Activated T-cell treated with anti-CD3 and anti-CD28 coated beads, Interleukin-2, amount 50 U/mL, for 48 hours (primary cell): Measurements from ENCODE around the gene EFS.
A peak's percentile ranks its signal among the peaks of the same experiment; 100 is the strongest.
"Not testable (repeated sequence)": the region's sequence is repeated elsewhere in the genome, so short reads cannot be mapped to it uniquely, and the experiment has no call there.

Experiments
- DNase-seq, 2 experiments: peaks; one replicate each; pipeline ENCODE4 v3.0.0-alpha.2; 2020

Gene EFS

DNA sequence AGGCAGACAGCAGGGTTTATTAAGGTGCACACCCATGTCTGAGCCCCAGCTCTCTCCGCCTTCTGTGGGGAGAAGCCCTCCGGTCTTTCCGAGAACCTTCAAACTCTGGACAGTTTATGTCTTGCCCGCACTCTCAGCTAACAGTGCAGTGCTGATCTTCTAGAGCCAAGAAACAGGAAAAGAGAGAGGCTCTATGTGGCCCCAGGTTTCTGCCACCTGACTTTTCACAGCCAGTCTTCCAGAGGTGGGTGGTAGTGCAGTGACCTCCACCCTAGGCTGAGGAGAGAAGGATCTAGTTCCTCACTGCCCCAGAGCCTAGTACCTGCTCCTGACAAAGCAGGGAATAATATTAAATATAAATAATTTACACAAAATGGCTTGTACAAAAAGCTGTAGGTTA is 8.3 kb downstream of the EFS start:
- DNase-seq: no peak

GRCh38 chr14:23355871-23356435 is 9.0 kb downstream of the EFS start:
- no peak for DNase-seq

GRCh38 chr14:23354990-23355389 is 10.0 kb downstream of the EFS start:
- DNase-seq: no peak

GRCh38 chr14:23353433-23353780 is 11.6 kb downstream of the EFS start:
- DNase-seq: no peak

DNA sequence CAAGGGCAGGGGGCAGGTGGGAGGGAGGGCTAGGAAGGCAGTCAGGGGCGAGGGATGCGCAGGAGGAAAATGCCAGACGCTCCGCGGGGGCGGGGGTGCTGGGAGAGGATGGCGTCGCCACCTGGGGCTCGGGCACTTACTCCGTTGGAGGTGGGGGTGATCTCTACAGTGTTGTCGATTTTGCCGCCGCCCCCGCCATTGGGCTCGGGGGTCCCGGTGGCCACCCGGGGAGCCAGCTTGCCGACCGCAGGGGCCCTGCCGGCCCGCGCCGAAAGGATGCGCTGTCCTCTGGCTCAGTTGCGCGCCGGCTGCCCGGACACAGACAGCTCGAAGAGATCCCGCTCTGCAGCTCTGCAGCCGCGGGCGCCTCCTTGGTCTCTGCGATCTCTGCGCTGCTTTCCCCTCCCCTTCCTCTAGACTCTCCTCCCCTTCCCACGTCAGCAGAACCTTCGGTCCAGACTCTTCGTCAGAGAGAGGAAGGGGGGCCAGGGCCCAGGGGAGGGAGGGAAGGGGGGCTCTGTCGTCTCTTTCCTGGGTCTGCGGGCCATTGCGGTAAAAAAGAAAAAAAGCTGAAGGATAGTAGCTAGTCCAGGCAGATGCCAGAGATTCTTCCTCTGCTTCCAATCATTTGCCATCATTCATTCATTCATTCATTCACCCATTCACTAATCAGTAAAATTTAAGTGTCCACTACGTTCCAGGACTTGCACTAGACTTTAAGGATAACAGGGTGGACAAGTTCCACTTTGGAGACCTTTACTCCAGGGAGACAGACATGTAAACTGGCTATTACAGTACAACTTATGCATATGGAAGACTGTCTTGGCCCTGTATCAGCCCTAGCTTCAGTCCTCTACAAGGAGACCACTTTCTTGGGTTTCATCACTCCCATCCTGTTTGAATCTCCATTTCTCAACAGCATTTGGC is 12.2 kb downstream of the EFS start, which contains the start of gene SLC22A17:
SLC22A17 (minus strand) TSS at position 382 of the 927 bp plus-strand sequence.
- DNase-seq: peak; percentile 57 to 71

- peak in 1 of 2 experiments; percentile 24 for DNase-seq
These were observed 13.1 kb downstream of the EFS start for GRCh38 chr14:23351681-23352505.

- peak in 1 of 2 experiments; percentile 1 for DNase-seq
These were observed 15.7 kb downstream of the EFS start for GRCh38 chr14:23349156-23349845.

DNA sequence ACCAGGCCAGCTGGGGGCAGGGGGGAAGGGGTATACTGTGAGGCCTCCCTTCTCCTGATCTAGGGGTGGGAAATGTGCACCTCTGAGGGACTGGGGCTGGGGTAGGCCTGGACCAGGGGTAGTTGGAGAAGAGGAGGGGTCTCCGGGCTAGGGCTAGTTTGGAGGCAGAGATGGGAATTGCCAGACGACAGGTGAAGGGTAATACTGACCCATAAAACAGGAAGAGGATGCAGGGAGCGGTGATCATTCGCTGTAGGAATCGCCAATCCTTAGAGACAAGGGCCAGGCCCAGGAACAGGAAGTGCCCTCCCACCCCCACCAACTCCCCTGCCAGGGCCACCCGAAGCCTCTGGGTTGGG is 16.7 kb downstream of the EFS start:
- peak in 1 of 2 experiments; percentile 7 for DNase-seq

DNA sequence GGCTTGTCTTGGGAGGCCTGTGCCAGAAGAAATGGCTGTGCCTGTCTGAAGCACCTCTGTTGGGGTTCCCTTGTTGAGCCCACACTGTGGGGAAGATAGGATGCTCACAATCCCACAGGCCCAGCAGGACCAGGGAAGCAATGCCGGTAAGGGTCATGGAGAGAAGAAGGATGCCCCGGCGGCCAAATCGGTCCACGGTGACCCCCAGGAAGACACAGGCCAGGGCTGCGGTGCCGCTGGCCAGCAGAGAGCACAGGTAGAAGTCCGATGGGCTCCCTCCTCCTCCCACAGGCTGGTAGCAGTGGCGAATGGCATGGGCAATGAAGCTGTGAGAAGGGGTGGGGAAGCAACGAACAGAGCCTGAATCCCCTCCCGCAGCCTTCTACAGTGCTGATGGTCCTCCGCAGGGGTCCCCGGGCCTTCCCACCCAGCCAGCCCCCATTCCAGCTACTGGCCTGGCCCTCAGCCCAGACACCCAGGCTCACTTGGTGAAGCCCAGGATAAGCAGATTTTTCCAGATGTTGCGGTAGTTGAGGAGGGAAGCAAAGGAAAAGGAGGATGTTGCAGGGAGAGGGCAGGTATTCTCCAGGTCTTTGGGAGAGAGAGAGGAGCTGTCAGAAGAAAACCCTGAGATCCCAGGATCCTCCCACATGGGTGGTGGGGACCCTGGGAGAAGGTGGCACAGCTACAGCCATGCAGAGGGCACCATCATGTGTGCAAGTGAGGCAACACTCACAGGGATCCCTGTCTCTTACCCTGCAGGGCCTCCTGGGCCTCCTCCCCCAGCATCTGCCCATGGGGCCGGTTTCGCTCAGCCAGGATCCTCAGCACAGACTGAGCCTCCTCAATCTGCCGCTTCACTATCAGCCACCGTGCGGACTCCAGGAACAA is 17.3 kb downstream of the EFS start:
- DNase-seq: peak in 1 of 2 experiments; percentile 2

DNA sequence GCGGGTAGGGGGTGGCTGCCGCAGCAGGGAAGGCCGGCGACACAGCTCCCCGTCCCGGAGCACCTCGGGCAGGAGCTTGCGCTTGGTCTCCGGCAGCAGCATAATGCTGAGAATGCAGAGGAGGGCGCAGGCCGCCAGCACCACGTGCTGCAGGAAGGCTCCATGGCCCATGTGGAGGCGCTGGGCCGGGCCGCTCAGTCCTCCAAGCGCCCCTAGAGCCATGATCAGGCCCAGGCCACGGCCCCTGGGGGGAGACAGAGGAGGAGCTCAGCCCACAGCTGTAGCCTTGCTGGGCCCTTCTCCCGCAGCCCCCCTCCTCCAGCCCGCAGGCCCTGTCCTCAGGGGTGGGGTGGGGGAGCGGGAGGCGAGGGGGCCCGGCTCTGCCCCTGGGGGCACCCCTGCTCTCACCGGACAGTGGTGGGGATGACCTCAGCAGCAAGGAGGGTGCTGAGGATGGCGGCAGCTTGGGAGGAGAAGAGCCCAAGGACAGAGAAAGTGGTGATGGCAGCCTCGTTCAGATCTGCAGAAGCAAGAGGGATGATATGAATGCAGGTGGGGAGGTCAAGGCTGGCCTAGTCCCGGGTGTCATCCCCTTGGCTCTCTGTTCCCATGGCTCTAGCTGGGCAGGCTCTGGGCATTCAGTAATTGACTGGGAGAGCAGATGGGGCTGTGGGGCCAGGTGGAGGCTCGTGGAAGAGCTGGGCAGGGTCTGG is 18.1 kb downstream of the EFS start:
- DNase-seq: peak in 1 of 2 experiments; percentile 8

- peak in 1 of 2 experiments; percentile 7 for DNase-seq
These were observed 18.8 kb downstream of the EFS start for GRCh38 chr14:23345987-23346692.

- DNase-seq: no peak
These were observed 20.5 kb downstream of the EFS start for GRCh38 chr14:23344481-23344880.

- DNase-seq: no peak
These were observed 25.3 kb downstream of the EFS start for GRCh38 chr14:23339506-23340268.

DNA sequence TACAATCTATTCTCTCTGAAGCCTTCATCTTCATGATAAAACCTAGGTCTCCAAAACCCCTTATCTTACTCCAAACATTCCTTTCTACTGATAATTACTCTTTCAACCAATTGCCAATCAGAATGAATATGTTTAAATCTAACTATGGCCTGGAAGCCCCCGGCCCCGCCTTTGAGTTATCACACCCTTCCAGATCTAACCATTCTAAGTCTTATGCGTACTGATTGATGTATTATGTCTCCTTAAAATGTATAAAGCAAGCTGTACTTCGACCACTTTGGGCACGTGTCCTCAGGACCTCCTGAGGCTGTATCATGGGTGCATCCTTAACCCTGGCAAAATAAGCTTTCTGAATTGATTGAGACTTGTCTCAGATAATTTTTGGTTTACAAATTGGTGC is 29.3 kb downstream of the EFS start:
- no peak for DNase-seq

GRCh38 chr14:23327947-23328744 is 36.8 kb downstream of the EFS start:
- peak; percentile 75 for DNase-seq

DNA sequence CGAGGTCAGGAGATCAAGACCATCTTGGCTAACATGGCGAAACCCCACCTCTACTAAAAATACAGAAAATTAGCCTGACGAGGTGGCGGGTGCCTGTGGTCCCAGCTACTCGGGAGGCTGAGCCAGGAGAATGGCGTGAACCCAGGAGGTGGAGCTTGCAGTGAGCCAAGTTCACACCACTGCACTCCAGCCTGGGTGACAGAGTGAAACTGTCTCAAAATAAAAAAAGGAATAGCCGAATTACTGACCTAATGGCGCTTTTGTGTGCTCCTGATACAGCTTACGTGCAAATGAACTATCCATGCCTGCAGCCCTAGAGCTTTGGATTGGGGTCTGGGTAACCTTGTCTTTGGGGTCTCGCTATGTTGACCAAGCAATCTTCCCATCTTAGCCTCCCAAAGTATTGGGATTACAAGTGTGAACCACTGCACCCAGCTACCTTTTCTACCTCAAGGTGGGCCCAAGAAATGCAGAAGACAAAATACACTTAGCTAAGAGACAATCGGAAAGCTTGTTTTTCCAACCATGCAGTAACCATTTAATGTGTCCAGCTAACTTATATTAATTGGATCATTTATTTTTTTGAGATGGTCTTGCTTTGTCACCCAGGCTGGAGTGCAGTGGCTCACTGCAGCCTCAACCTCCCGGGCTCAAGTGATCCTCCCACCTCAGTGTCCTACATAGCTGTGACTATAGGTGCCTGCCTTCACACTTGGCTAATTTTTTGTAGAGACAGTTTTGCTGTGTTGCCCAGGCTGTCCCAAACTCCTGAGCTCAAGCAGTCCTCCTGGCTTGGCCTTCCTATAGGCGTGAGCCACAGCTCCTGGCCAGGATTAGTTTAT is 38.3 kb downstream of the EFS start:
- no peak for DNase-seq

DNA sequence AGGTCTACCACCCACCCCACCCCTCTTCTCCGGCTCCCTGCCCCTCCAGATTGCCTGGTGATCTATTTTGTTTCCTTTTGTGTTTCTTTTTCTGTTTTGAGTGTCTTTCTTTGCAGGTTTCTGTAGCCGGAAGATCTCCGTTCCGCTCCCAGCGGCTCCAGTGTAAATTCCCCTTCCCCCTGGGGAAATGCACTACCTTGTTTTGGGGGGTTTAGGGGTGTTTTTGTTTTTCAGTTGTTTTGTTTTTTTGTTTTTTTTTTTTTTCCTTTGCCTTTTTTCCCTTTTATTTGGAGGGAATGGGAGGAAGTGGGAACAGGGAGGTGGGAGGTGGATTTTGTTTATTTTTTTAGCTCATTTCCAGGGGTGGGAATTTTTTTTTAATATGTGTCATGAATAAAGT is 39.2 kb downstream of the EFS start:
- not testable (repeated sequence) for DNase-seq

DNA sequence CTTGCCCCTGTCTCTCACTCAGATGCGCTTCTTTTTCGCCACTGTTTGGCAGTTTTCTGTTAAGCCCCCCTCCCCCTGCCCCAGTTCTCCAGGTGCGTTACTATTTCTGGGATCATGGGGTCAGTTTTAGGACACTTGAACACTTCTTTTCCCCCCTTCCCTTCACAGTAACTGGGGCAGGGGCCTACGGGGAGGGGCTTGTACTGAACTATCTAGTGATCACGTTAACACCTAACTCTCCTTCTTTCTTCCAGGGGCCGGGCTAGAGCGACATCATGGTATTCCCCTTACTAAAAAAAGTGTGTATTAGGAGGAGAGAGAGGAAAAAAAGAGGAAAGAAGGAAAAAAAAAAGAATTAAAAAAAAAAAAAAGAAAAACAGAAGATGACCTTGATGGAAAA is 40.0 kb downstream of the EFS start:
- no peak for DNase-seq
